GM19099 (cell line): ENCODE measurements around the gene AMIGO1.

Source experiments
- POLR2A ChIP-seq: IDR thresholded peaks from 3 replicates; pipeline ENCODE4 v1.6.1; 2011; ENCODE audit warnings: low read depth; ENCODE audit not compliant: insufficient read length; ENCODE audit errors: extremely low read depth

AMIGO1 gene

GRCh38 chr1:109537450-109538178 is 28.1 kb upstream of the AMIGO1 start:
- no peak for TF ChIP-seq POLR2A

- no peak for TF ChIP-seq POLR2A
Observed at GRCh38 chr1:109535971-109536491, 26.5 kb upstream of the AMIGO1 start.

- no peak for TF ChIP-seq POLR2A
Observed at GRCh38 chr1:109535481-109535880, 26.0 kb upstream of the AMIGO1 start.

- no peak for TF ChIP-seq POLR2A
Observed at GRCh38 chr1:109534307-109534858, 24.9 kb upstream of the AMIGO1 start.

- no peak for TF ChIP-seq POLR2A
Observed at GRCh38 chr1:109532365-109533136, 23.0 kb upstream of the AMIGO1 start.

GRCh38 chr1:109531826-109532364 is 22.4 kb upstream of the AMIGO1 start:
- no peak for TF ChIP-seq POLR2A

GRCh38 chr1:109531380-109531779 is 21.9 kb upstream of the AMIGO1 start:
- TF ChIP-seq POLR2A = no peak

GRCh38 chr1:109530457-109531087 is 21.0 kb upstream of the AMIGO1 start:
- TF ChIP-seq POLR2A = no peak

- TF ChIP-seq POLR2A = no peak
Observed at GRCh38 chr1:109529881-109530456, 20.4 kb upstream of the AMIGO1 start.

- no peak for TF ChIP-seq POLR2A
Observed at GRCh38 chr1:109528712-109529111, 19.2 kb upstream of the AMIGO1 start.

- no peak for TF ChIP-seq POLR2A
Observed at GRCh38 chr1:109527846-109528695, 18.5 kb upstream of the AMIGO1 start.

GRCh38 chr1:109527098-109527811 is 17.7 kb upstream of the AMIGO1 start:
- TF ChIP-seq POLR2A = no peak

- TF ChIP-seq POLR2A = no peak
Observed at GRCh38 chr1:109523706-109524105, 14.2 kb upstream of the AMIGO1 start.
